Esophagus muscularis mucosa (tissue), 4 donors: ENCODE data around the gene EGR1.

ENCODE experiments used
- CTCF ChIP-seq, 3 experiments: fragments of 200-600 bp in 2 of 3; fragments of 450-650 bp in 1 of 3; sonication (generic) in 2 of 3; IDR thresholded peaks; one replicate each; pipeline ENCODE4 v1.5.1; 2017 to 2019; ENCODE audit warnings: antibody characterized with exemption in 3 of 3, mild to moderate bottlenecking in 2 of 3, moderate library complexity in 1 of 3
- EP300 ChIP-seq: sonication (generic); formaldehyde crosslinking; IDR thresholded peaks from one replicate; pipeline ENCODE4 v1.6.1; 2017; ENCODE audit warnings: antibody characterized with exemption
- POLR2A ChIP-seq: fragments of 450-650 bp; IDR thresholded peaks from one replicate; pipeline ENCODE4 v1.6.1; 2017; ENCODE audit warnings: antibody characterized with exemption, moderate library complexity, mild to moderate bottlenecking, low read depth

- TF ChIP-seq CTCF (IDR thresholded peaks at IDR 0.05): no peak
- no peak for TF ChIP-seq EP300
- no peak for TF ChIP-seq POLR2A
These were observed 52.2 kb downstream of the EGR1 start for GRCh38 chr5:138517437-138517836.
